ENCODE results near the gene NR2E1. TPM values are rescaled to one million over a fixed set of nuclear protein-coding genes. Genes with fewer than 3 reads are reported as not detected.

Gene NR2E1
- total RNA-seq, 1 experiment from 2014 or later: not detected

DNA sequence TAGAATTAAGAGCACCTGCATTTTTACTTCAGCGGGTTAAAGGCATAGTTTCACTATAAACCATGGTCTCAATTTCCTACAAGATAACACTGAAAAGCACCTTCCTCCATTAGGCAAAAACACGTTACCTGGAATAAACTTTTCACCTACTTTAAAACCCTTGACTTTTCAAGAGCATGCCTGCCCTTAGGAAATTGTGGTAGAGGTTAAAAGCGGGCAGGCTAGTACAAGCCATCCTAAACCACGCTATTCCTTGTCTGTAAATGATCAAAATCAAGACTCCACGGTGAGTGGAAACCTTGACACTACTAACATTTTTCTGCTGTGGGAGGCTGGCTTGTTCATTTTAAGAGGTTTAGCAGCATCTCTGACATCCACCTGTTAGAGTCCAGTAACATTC is 43.9 kb downstream of the NR2E1 start:
- no peak for DNase-seq (ENCODE audit: low read depth)

GRCh38 chr6:108210556-108210955 is 44.7 kb downstream of the NR2E1 start:
- DNase-seq (ENCODE audit: low read depth): no peak

DNA sequence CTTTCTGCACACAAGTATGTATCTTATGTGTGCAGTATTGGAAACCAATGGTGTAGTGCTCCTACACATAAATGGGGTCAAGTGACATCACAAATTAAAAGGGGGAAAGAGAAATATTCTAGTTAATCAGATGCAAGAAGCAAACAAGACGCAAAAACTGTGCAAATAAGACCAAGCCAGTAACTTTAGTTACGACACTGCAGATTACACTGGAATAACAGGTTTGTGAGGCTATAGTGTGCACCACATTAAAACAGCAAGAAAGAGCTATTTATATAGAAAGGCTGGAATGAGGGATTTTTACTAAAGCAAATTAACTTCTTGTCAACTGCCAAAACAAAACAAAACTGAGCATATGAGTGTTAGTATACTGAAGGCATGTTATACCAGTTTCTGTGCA is 45.8 kb downstream of the NR2E1 start:
- no peak for DNase-seq (ENCODE audit: low read depth)

- no peak for DNase-seq (ENCODE audit: low read depth)
Observed at GRCh38 chr6:108222064-108222463, 56.2 kb downstream of the NR2E1 start.

DNA sequence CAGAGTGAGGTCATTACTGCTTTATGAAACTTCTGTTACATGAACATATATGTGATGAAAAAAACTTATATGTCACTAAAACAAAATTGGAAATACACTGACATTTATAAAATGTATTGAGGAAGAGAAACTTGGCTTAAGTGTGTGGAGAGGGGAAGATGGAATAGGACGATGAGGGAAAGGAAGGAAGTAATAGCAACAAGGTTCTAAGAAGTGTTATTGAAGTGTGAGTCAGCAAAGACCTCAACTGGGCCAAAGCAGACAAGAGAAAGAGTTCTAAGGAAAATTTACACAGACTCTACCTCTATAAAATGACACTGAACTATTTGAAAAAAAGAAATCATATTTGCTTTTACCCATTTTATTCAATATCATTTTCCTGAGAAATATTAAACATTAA is 56.7 kb downstream of the NR2E1 start:
- no peak for DNase-seq (ENCODE audit: low read depth)

- no peak for DNase-seq (ENCODE audit: low read depth)
Observed at GRCh38 chr6:108227290-108227689, 61.5 kb downstream of the NR2E1 start.

GRCh38 chr6:108228416-108228815 is 62.6 kb downstream of the NR2E1 start:
- DNase-seq (ENCODE audit: low read depth): no peak

DNA sequence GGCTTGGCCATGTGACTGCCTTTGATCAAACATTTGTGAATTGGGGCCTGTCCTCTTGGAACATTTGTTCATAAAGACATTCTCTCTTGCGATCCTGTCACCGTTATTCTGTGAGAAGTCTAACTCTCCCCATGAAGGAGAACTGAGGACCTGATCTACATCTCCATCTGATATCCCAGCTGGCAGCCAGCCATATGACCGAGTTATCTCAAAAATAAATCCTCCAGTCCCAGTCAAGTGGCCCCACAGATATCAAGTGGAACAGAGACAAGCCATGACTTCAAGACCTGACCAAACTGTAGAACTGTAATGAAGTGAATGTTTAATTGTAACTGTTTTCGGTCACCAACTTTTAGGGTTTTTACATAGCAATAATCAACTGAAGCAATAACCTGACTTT is 69.3 kb downstream of the NR2E1 start:
- no peak for DNase-seq (ENCODE audit: low read depth)

- no peak for DNase-seq (ENCODE audit: low read depth)
Observed at GRCh38 chr6:108236791-108237190, 71.0 kb downstream of the NR2E1 start.

DNA sequence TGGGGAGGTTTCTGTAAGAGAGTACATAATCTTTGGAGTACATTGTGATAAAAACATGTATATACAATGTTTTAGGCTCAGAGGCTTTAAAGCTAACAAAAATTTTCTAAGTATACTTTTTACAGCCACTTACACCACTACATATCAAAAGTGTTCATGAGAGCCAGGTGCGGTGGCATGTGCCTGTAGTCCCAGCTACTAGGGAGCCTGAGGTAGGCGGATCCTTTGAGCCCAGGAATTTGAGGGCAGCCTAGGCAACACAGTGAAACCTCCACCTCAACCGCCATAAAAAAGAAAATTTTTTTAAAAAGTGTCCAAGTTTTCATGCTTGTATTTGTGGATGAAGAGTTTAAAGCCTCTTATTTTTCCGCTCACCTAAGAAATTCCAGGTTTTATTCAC is 72.5 kb downstream of the NR2E1 start:
- no peak for DNase-seq (ENCODE audit: low read depth)

Other genes with a start within 250 kb of the NR2E1 start
- gene SEC63, start 207.8 kb upstream of the NR2E1 start, total RNA-seq (2014; rRNA removed): 12.4 and 27.1 TPM in 2 replicates
- gene OSTM1, start 91.3 kb upstream of the NR2E1 start, total RNA-seq (2014; rRNA removed): 57.8 and 121 TPM in 2 replicates
- gene SNX3, start 95.0 kb downstream of the NR2E1 start, total RNA-seq (2014; rRNA removed): 159 and 163 TPM in 2 replicates
- 3.8 and 6.6 TPM in 2 replicates for gene AFG1L, start 129.0 kb downstream of the NR2E1 start, total RNA-seq (2014; rRNA removed)

All from LHCN-M2 (cell line).